Measurements from ENCODE around the gene CCNI2. TPM values are rescaled to one million over a fixed set of nuclear protein-coding genes. Genes with fewer than 3 reads are reported as not detected.

CCNI2 gene
- total RNA-seq, 2 experiments from 2014 or later: 4.3 to 4.6 TPM

DNA sequence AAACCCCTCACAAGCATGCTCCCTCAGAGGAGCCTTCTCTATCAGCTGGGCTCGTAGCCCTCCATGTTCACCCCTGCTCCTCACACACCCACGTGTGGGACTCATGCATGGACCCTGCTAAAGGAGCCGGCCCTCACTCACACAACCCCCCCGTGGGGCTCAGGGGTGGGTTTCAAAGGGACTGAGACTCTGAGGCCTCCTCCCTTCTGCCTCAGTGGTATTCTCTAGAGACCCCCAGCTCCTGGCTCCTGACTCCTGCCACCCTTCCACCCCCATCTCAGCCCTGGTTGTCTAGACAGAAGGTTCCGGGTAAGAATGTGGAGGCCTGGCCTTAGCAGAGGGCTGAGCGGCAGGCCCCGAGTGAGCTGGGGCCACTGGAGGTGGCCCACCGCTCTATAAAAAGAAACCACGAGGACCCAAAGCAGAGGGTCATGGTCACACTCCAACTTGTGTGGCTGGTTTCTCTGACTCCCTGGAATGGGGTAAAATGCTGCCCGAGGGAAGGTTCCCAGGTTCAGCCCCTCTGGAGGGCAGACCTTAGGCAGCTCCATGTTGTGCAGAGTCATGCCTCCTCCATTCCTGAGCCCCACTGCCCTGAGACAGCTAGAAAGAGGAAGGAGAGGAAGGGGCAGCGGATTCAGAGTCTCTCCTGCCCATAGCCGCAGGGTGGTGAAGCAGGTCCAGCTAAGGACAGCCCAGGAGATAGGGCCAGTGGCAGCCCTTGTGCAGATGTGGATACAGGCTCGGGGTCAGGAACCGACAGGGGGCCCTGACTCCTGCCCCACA lies 19.0 kb downstream of the CCNI2 start:
- ATAC-seq: no peak
- POLR2A ChIA-PET: no interaction called here

GRCh38 chr5:132766806-132767055 lies 19.5 kb downstream of the CCNI2 start:
- CTCF ChIA-PET: interaction anchor here (1.1 kb wide), 1 partner anchor 45 kb away, joined by 3 read pairs; no protein-coding TSS in a partner anchor
- no peak for ATAC-seq
- H3K27me3 Mint-ChIP-seq: no peaks in the 10 kb centered on the region
- no peak overlapping the region for H3K4me3 Mint-ChIP-seq
- H3K36me3 Mint-ChIP-seq (ENCODE audit: low read depth): peaks cover 2% of the 10 kb centered on the region
- no peaks in the 10 kb centered on the region for H3K9me3 Mint-ChIP-seq (ENCODE audit: low read depth)
- H3K4me1 Mint-ChIP-seq: no peaks in the 10 kb centered on the region
- POLR2A ChIA-PET: no interaction called here
- no peak overlapping the region for H3K27ac Mint-ChIP-seq
- no peak for DNase-seq
- intact Hi-C loops (cut with DNase I, micrococcal nuclease): no loop called here

More for the DNA sequence above, 19.0 kb downstream of the CCNI2 start:
- CTCF ChIA-PET: no interaction called here
- Mint-ChIP-seq H3K27me3 (no peaks in the 10 kb centered on the region), H3K9me3 (ENCODE audit: low read depth) (no peaks in the 10 kb centered on the region), H3K4me3 (no peak overlapping the region), H3K4me1 (no peaks in the 10 kb centered on the region), H3K27ac (no peak overlapping the region), H3K36me3 (ENCODE audit: low read depth) (peaks cover 2% of the 10 kb centered on the region)
- intact Hi-C loops (cut with DNase I, micrococcal nuclease): no loop called here
- DNase-seq: no peak

GRCh38 chr5:132767150-132767549 lies 19.9 kb downstream of the CCNI2 start:
- H3K9me3 Mint-ChIP-seq (ENCODE audit: low read depth): no peaks in the 10 kb centered on the region
- CTCF ChIA-PET: interaction anchor here (0.8 to 1.1 kb wide), 2 partner anchors 27 to 45 kb away, joined by 3 read pairs; no protein-coding TSS in a partner anchor
- no peaks in the 10 kb centered on the region for H3K4me1 Mint-ChIP-seq
- DNase-seq (no peak), ATAC-seq (no peak)
- no peak overlapping the region for H3K27ac Mint-ChIP-seq
- H3K4me3 Mint-ChIP-seq: no peak overlapping the region
- POLR2A ChIA-PET: no interaction called here
- H3K36me3 Mint-ChIP-seq (ENCODE audit: low read depth): peaks cover 2% of the 10 kb centered on the region
- intact Hi-C loops (cut with DNase I, micrococcal nuclease): no loop called here
- H3K27me3 Mint-ChIP-seq: no peaks in the 10 kb centered on the region

- ChIA-PET POLR2A (interaction anchor here (1.1 kb wide), 1 partner anchor 21 kb away, joined by 4 read pairs; the partner anchor contains the start of gene CCNI2), CTCF (no interaction called here)
- H3K9me3 Mint-ChIP-seq (ENCODE audit: low read depth): no peaks in the 10 kb centered on the region
- no peaks in the 10 kb centered on the region for H3K4me1 Mint-ChIP-seq
- no peak overlapping the region for H3K4me3 Mint-ChIP-seq
- H3K27ac Mint-ChIP-seq: no peak overlapping the region
- DNase-seq: no peak
- H3K36me3 Mint-ChIP-seq (ENCODE audit: low read depth): peaks cover 2% of the 10 kb centered on the region
- intact Hi-C loops (cut with DNase I, micrococcal nuclease): no loop called here
- no peaks in the 10 kb centered on the region for H3K27me3 Mint-ChIP-seq
- no peak for ATAC-seq
Measured at GRCh38 chr5:132768485-132768868, 21.3 kb downstream of the CCNI2 start.

DNA sequence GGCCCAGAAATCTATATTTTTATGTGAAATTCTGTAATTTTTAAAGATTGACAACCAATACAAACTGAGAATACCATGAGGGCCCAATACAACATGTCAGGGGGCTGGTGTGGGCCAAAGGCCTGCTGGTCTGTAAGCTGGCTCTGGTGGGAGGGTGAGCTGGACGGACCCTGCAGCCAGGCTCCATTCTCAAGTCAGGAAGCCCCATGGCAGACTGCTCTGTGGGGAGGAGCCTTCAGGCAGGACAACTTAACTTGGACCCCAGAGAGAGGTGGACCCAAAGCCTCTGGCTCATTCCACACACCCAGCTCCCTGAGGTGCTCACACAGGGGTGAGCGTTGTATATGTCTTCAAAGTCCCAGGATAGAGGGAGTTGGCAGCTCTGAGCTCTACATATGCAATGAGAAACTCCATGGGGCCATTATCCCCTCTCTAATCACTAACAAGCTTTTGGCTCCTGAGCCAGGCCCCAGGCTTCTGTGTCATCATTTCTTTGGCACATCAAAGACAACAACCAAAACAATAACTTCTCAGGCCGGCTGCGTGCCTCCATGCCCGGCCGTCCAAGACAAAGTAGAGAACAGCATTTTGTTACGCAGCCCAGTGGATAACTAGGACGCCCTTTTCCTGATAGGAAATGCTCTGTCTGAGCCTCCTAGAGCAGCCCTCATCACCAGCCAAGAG lies 23.4 kb downstream of the CCNI2 start:
- H3K27ac Mint-ChIP-seq: no peak overlapping the region
- DNase-seq (no peak), ATAC-seq (no peak)
- intact Hi-C loops (cut with DNase I, micrococcal nuclease): no loop called here
- CTCF ChIA-PET: interaction anchor here (0.9 to 1.4 kb wide), 2 partner anchors 38 to 50 kb away, joined by 3 to 4 read pairs; no protein-coding TSS in a partner anchor
- H3K27me3 Mint-ChIP-seq: peaks cover 3% of the 10 kb centered on the region
- POLR2A ChIA-PET: no interaction called here
- no peak overlapping the region for H3K4me3 Mint-ChIP-seq
- no peaks in the 10 kb centered on the region for H3K36me3 Mint-ChIP-seq (ENCODE audit: low read depth)
- no peaks in the 10 kb centered on the region for H3K9me3 Mint-ChIP-seq (ENCODE audit: low read depth)
- no peaks in the 10 kb centered on the region for H3K4me1 Mint-ChIP-seq

DNA sequence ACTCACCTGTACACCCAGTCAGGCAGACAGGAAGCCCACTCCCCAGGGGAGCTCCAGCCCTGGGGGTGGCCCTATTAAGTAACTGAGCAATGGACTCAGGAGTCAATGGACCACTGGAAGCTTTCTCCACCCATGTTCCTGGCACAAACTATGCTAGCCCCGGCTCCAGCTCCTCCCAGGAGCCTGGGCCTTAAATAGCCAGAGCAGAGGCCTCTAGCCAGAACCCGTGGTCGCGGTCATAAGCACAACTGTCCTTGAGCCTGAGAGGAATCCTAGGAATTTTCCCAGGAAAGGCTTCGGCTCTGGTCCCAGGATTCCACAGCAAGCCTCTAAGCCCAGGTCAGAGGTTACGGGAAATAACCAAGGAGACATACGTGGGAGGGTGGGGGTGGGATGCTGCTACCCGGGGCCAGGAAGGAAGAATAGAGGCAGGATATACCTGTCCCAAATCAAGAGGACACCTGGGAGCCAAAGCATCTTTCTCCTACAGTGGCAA lies 24.3 kb downstream of the CCNI2 start:
- Mint-ChIP-seq H3K4me3 (no peak overlapping the region), H3K9me3 (ENCODE audit: low read depth) (no peaks in the 10 kb centered on the region), H3K27me3 (peaks cover 6% of the 10 kb centered on the region), H3K36me3 (ENCODE audit: low read depth) (no peaks in the 10 kb centered on the region), H3K4me1 (peaks cover 3% of the 10 kb centered on the region), H3K27ac (no peak overlapping the region)
- POLR2A ChIA-PET: no interaction called here
- intact Hi-C loops (cut with DNase I, micrococcal nuclease): no loop called here
- no peak for DNase-seq
- ATAC-seq: no peak
- CTCF ChIA-PET: interaction anchor here (0.6 to 1.4 kb wide), 3 partner anchors 20 to 49 kb away, joined by 3 to 4 read pairs (median 4); no protein-coding TSS in a partner anchor

DNA sequence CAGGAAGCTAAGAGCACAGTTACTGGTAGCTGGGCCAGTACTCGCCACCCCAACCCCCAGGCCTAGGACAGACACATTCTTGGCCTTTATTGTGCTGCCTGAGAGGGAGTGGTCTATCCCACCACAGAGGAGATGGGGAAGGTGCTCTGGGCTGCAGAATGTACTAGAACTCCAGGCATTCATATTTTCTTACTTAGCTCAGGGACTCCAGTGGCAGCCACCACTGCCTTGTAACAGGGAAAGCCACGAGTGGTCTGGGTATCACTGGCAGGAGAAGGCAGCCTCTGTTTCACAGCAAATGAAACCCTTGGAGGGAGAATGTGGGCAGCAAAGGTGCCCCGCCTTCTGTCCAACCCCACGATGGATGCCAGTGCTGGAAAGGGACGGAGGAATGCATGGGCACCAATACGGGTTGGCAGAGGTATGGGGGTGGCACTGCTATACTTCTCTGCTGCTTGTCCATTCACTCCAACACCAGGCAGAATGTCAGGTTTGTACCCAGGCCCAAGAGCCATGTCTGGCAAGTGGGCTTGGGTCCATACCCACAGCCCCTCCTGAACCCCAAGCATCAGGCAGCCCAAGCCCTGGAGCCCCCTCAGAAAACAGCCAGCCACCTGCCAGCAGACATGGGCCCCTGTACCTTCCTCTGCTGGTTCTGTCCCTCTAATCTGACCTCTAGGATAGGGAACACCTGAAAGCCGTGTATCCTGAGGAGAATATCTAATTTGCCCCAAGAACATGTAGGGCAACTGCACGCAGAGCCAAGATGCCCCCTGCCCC lies 25.3 kb downstream of the CCNI2 start:
- Mint-ChIP-seq H3K9me3 (ENCODE audit: low read depth) (no peaks in the 10 kb centered on the region), H3K4me1 (peaks cover 3% of the 10 kb centered on the region), H3K4me3 (no peak overlapping the region), H3K27me3 (peaks cover 6% of the 10 kb centered on the region), H3K36me3 (ENCODE audit: low read depth) (no peaks in the 10 kb centered on the region), H3K27ac (no peak overlapping the region)
- ATAC-seq: no peak
- POLR2A ChIA-PET: interaction anchor here (0.9 kb wide), 1 partner anchor 94 kb away, joined by 3 read pairs; the partner anchor contains the start of gene UQCRQ
- intact Hi-C loops (cut with DNase I, micrococcal nuclease): no loop called here
- DNase-seq: no peak
- CTCF ChIA-PET: no interaction called here

- ATAC-seq: no peak
- POLR2A ChIA-PET: interaction anchor here (0.9 kb wide), 1 partner anchor 94 kb away, joined by 3 read pairs; the partner anchor contains the start of gene UQCRQ
- Mint-ChIP-seq H3K27ac (no peak overlapping the region), H3K9me3 (ENCODE audit: low read depth) (no peaks in the 10 kb centered on the region), H3K4me1 (peaks cover 5% of the 10 kb centered on the region), H3K4me3 (no peak overlapping the region), H3K27me3 (peaks cover 11% of the 10 kb centered on the region), H3K36me3 (ENCODE audit: low read depth) (no peaks in the 10 kb centered on the region)
- CTCF ChIA-PET: interaction anchor here (0.6 kb wide), 1 partner anchor 110 kb away, joined by 3 read pairs; no protein-coding TSS in a partner anchor
- intact Hi-C loops (cut with DNase I, micrococcal nuclease): no loop called here
- no peak for DNase-seq
Measured at GRCh38 chr5:132773114-132773513, 25.9 kb downstream of the CCNI2 start.

DNA sequence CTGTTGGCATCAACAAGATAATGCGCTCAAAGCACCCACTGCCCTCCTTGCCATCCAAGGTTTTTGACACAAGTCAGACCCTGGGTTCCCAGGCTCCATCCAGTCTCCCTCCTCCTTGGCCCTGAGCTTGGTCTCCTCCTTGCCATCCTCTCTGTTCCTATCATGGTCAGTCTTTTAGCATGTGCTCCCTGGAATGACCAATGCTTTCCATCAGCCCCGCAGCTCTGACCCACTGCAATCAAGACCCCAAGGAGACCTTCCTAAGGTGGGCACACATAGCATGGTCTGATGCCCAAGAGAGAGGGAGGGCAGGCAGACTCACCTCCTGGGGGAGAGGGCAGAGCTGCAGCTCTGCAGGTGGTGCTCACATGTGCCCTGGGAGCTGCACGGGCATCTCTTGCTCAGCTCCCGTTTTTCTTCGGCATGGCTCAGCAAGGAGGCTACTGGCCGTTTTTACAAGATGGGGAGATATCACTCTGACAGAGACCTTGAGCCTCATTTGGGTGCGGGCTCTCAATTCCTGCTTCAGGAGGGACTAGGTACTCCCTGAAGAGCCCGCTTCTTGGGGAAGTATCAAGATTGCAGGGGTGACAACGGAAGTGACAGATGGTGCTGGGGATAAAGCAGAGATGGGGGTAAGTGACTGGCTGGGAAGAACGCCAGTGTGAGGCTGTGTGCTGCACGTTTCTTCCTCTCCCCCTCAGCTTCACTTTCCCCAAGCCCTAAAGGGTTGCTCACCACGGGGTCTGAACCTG lies 26.6 kb downstream of the CCNI2 start:
- DNase-seq (no peak), ATAC-seq (no peak)
- no peaks in the 10 kb centered on the region for H3K9me3 Mint-ChIP-seq (ENCODE audit: low read depth)
- POLR2A ChIA-PET: interaction anchor here (0.9 kb wide), 1 partner anchor 93 kb away, joined by 3 read pairs; the partner anchor contains the start of gene UQCRQ
- intact Hi-C loops (cut with DNase I, micrococcal nuclease): no loop called here
- H3K27ac Mint-ChIP-seq: no peak overlapping the region
- H3K36me3 Mint-ChIP-seq (ENCODE audit: low read depth): no peaks in the 10 kb centered on the region
- peaks cover 7% of the 10 kb centered on the region for H3K4me1 Mint-ChIP-seq
- H3K27me3 Mint-ChIP-seq: peaks cover 17% of the 10 kb centered on the region
- CTCF ChIA-PET: interaction anchor here (0.6 to 0.9 kb wide), 3 partner anchors 26 to 110 kb away, joined by 3 to 5 read pairs (median 3); partner anchors contain the start of gene CCNI2
- no peak overlapping the region for H3K4me3 Mint-ChIP-seq

DNA sequence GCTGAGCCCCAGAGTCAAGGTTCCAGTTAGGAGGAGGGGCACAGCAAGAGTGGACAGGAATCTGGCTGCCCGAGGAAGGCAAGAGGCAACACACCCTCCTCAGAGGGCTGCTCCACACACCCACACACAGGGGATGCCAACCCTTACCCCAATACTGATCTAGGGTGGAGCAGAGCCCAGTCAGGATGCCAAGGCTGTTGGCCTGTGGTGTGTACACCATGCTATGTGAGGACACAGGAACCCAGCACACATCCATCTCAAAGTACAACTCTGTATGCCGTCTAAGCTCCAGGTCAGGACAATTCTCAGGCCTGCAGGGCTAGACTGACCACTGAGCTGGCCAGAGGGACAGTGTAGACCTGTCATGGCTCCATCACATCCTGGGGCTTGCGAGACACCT lies 27.2 kb downstream of the CCNI2 start:
- Mint-ChIP-seq H3K36me3 (ENCODE audit: low read depth) (no peaks in the 10 kb centered on the region), H3K4me1 (peaks cover 7% of the 10 kb centered on the region), H3K9me3 (ENCODE audit: low read depth) (no peaks in the 10 kb centered on the region), H3K27ac (no peak overlapping the region), H3K4me3 (no peak overlapping the region), H3K27me3 (peaks cover 21% of the 10 kb centered on the region)
- CTCF ChIA-PET: interaction anchor here (0.6 to 0.9 kb wide), 3 partner anchors 27 to 248 kb away, joined by 3 to 5 read pairs (median 3); partner anchors contain the start of gene CCNI2
- ATAC-seq (no peak), DNase-seq (no peak)
- POLR2A ChIA-PET: no interaction called here
- intact Hi-C loops (cut with DNase I, micrococcal nuclease): no loop called here

- H3K4me3 Mint-ChIP-seq: no peak overlapping the region
- H3K36me3 Mint-ChIP-seq (ENCODE audit: low read depth): no peaks in the 10 kb centered on the region
- H3K27me3 Mint-ChIP-seq: peaks cover 24% of the 10 kb centered on the region
- ATAC-seq (no peak), DNase-seq (no peak)
- ChIA-PET CTCF (interaction anchor here (0.6 to 0.9 kb wide), 3 partner anchors 27 to 247 kb away, joined by 3 to 4 read pairs (median 3); partner anchors contain the start of gene CCNI2), POLR2A (no interaction called here)
- H3K27ac Mint-ChIP-seq: no peak overlapping the region
- no peaks in the 10 kb centered on the region for H3K9me3 Mint-ChIP-seq (ENCODE audit: low read depth)
- intact Hi-C loops (cut with DNase I, micrococcal nuclease): no loop called here
- H3K4me1 Mint-ChIP-seq: peaks cover 7% of the 10 kb centered on the region
Measured at GRCh38 chr5:132774896-132775295, 27.7 kb downstream of the CCNI2 start.
